OCI-LY3 (cell line): ENCODE measurements around the gene TRDN.
A peak's percentile ranks its signal among the peaks of the same experiment; 100 is the strongest.
"Not testable (repeated sequence)": the region's sequence is repeated elsewhere in the genome, so short reads cannot be mapped to it uniquely, and the experiment has no call there.

ENCODE experiments used
- H2AFZ ChIP-seq: fragments of 200-600, 300-600 bp; shearing (Covaris generic); 2 replicates; pipeline ENCODE4 v1.6.0; 2014; ENCODE audit warnings: antibody characterized with exemption, low read depth, low read length
- H3K27ac ChIP-seq: fragments of 200-600, 300-600 bp; sonication (generic); 2 replicates; pipeline ENCODE4 v1.5.1; 2014; ENCODE audit warnings: mild to moderate bottlenecking, low read length, moderate library complexity, mixed read lengths
- H3K27me3 ChIP-seq: fragments of 200-600, 300-600 bp; sonication (generic); 2 replicates; pipeline ENCODE4 v1.6.1; 2014; ENCODE audit warnings: low read depth, low read length, mixed read lengths
- H3K36me3 ChIP-seq: fragments of 200-600, 300-600 bp; sonication (generic); replicated peaks from 2 replicates; pipeline ENCODE3; 2014; ENCODE audit warnings: low read depth, low read length, mixed read lengths
- H3K4me1 ChIP-seq: fragments of 300-600, 200-600 bp; sonication (generic); 2 replicates; pipeline ENCODE4 v1.6.1; 2014; ENCODE audit warnings: low read length, mixed read lengths
- H3K4me2 ChIP-seq: fragments of 200-600, 300-600 bp; sonication (generic); 2 replicates; pipeline ENCODE4 v1.6.1; 2014; ENCODE audit warnings: low read length, mixed read lengths
- H3K4me3 ChIP-seq: fragments of 300-600, 200-600 bp; sonication (generic); 2 replicates; pipeline ENCODE4 v1.5.1; 2014; ENCODE audit warnings: antibody characterized with exemption, mild to moderate bottlenecking, low read length, moderate library complexity
- H3K79me2 ChIP-seq: fragments of 300-600, 200-600 bp; shearing (Covaris generic); 2 replicates; pipeline ENCODE4 v1.6.1; 2014; ENCODE audit warnings: mild to moderate bottlenecking, low read length, mixed read lengths
- H3K9ac ChIP-seq: fragments of 300-600, 200-600 bp; shearing (Covaris generic); 2 replicates; pipeline ENCODE4 v1.6.0; 2014; ENCODE audit warnings: mild to moderate bottlenecking, low read length, moderate library complexity
- H3K9me3 ChIP-seq: fragments of 200-600, 300-600 bp; shearing (Covaris generic); 2 replicates; pipeline ENCODE4 v1.6.1; 2014; ENCODE audit warnings: low read length, mixed read lengths; ENCODE audit not compliant: insufficient read depth
- H4K20me1 ChIP-seq: fragments of 200-600, 300-600 bp; sonication (generic); 2 replicates; pipeline ENCODE4 v1.6.1; 2016; ENCODE audit warnings: low read length, mixed read lengths; ENCODE audit not compliant: insufficient read depth
- CTCF ChIP-seq: fragments of 200-600, 300-600 bp; sonication (generic); IDR thresholded peaks from 2 replicates; pipeline ENCODE4 v1.5.1; 2014; ENCODE audit warnings: antibody characterized with exemption, low read length, low read depth
- EZH2phosphoT487 ChIP-seq: fragments of 200-600 bp; shearing (Covaris generic); IDR thresholded peaks from 2 replicates; pipeline ENCODE4 v1.6.1; 2018; ENCODE audit warnings: antibody characterized with exemption, mixed run types, low read depth

Gene TRDN

GRCh38 chr6:123316733-123317323 is 319.9 kb downstream of the TRDN start:
- H2AFZ ChIP-seq, result no peak overlapping the region
- no peak overlapping the region for H3K4me2 ChIP-seq
- no peak overlapping the region for H3K9ac ChIP-seq
- no peaks in the 10 kb centered on the region for H3K9me3 ChIP-seq
- H3K36me3 ChIP-seq, result no peaks in the 10 kb centered on the region
- H4K20me1 ChIP-seq, result no peaks in the 10 kb centered on the region
- H3K4me1 ChIP-seq, result no peaks in the 10 kb centered on the region
- H3K27ac ChIP-seq, result no peak overlapping the region
- TF ChIP-seq CTCF (peak; percentile 28; the same call in 1 of the 2 replicates), EZH2phosphoT487 (no peak)
- no peaks in the 10 kb centered on the region for H3K79me2 ChIP-seq
- H3K4me3 ChIP-seq, result no peak overlapping the region
- no peaks in the 10 kb centered on the region for H3K27me3 ChIP-seq

- not testable (repeated sequence) for H3K9me3 ChIP-seq, H3K27me3 ChIP-seq, H3K4me2 ChIP-seq, H3K9ac ChIP-seq, H3K4me3 ChIP-seq, H3K4me1 ChIP-seq, H2AFZ ChIP-seq, H3K27ac ChIP-seq, H4K20me1 ChIP-seq, H3K36me3 ChIP-seq, H3K79me2 ChIP-seq
Observed at GRCh38 chr6:123314459-123314858, 322.3 kb downstream of the TRDN start.

- Histone ChIP-seq H3K79me2 (no peaks in the 10 kb centered on the region), H3K4me3 (no peak overlapping the region), H3K4me1 (no peaks in the 10 kb centered on the region), H3K9me3 (no peaks in the 10 kb centered on the region), H4K20me1 (no peaks in the 10 kb centered on the region), H3K9ac (no peak overlapping the region), H3K27ac (no peak overlapping the region), H3K4me2 (no peak overlapping the region), H3K36me3 (no peaks in the 10 kb centered on the region), H2AFZ (no peak overlapping the region), H3K27me3 (no peaks in the 10 kb centered on the region)
- TF ChIP-seq EZH2phosphoT487, result no peak
- no peak for TF ChIP-seq CTCF
Observed at GRCh38 chr6:123309130-123309529, 327.6 kb downstream of the TRDN start.

- Histone ChIP-seq H3K36me3 (no peaks in the 10 kb centered on the region), H4K20me1 (no peaks in the 10 kb centered on the region), H3K27ac (no peak overlapping the region), H3K27me3 (no peaks in the 10 kb centered on the region), H3K79me2 (no peaks in the 10 kb centered on the region), H3K9me3 (no peaks in the 10 kb centered on the region), H3K9ac (no peak overlapping the region), H3K4me1 (no peaks in the 10 kb centered on the region), H3K4me3 (no peak overlapping the region), H2AFZ (no peak overlapping the region), H3K4me2 (no peak overlapping the region)
- TF ChIP-seq CTCF, result no peak
- no peak for TF ChIP-seq EZH2phosphoT487
Observed at GRCh38 chr6:123306334-123306733, 330.4 kb downstream of the TRDN start.

DNA sequence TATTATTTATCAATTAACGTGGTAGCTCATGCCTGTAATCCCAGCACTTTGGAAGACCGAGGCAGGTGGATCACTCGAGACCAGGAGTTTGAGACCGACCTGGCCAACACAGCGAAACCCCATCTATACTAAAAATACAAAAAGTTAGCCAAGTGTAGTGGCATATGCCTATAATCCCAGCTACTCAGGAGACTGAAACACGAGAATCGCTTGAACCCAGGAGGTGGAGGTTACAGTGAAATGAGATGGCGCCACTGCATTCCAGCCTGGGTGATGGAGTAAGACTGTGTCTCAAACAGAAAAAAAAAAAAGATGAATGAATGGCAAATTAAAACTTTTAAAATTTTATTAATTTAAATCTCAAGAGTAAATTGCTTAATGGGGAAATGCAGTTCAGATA is 341.1 kb downstream of the TRDN start:
- Histone ChIP-seq H3K27me3 (no peaks in the 10 kb centered on the region), H3K36me3 (no peaks in the 10 kb centered on the region), H3K4me2 (no peak overlapping the region), H3K4me1 (no peaks in the 10 kb centered on the region), H3K4me3 (no peak overlapping the region), H3K79me2 (no peaks in the 10 kb centered on the region), H3K27ac (no peak overlapping the region), H4K20me1 (no peaks in the 10 kb centered on the region), H2AFZ (no peak overlapping the region), H3K9ac (no peak overlapping the region), H3K9me3 (no peaks in the 10 kb centered on the region)
- no peak for TF ChIP-seq CTCF
- TF ChIP-seq EZH2phosphoT487, result no peak
